Measurements from ENCODE around the gene TBXAS1.
A peak's percentile ranks its signal among the peaks of the same experiment; 100 is the strongest.

The TBXAS1 gene

GRCh38 chr7:140062528-140063299 lies 233.7 kb downstream of the TBXAS1 start, which contains the start of gene PARP12 (continued):
- peak; percentile 71 for TF ChIP-seq ZBTB26 (tag by site-specific recombination; optimal IDR thresholded peaks at IDR 0.05)
- no peak for TF ChIP-seq ZNF623 (tag by site-specific recombination; IDR thresholded peaks at IDR 0.05)
- TF ChIP-seq, protein P1, sequence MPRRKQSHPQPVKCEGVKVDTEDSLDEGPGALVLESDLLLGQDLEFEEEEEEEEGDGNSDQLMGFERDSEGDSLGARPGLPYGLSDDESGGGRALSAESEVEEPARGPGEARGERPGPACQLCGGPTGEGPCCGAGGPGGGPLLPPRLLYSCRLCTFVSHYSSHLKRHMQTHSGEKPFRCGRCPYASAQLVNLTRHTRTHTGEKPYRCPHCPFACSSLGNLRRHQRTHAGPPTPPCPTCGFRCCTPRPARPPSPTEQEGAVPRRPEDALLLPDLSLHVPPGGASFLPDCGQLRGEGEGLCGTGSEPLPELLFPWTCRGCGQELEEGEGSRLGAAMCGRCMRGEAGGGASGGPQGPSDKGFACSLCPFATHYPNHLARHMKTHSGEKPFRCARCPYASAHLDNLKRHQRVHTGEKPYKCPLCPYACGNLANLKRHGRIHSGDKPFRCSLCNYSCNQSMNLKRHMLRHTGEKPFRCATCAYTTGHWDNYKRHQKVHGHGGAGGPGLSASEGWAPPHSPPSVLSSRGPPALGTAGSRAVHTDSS (tag by site-specific recombination; IDR thresholded peaks at IDR 0.05): no peak
- TF ChIP-seq ZNF654 (tag by site-specific recombination; IDR thresholded peaks at IDR 0.05; ENCODE audit: low read depth): no peak
- TF ChIP-seq, protein P2, sequence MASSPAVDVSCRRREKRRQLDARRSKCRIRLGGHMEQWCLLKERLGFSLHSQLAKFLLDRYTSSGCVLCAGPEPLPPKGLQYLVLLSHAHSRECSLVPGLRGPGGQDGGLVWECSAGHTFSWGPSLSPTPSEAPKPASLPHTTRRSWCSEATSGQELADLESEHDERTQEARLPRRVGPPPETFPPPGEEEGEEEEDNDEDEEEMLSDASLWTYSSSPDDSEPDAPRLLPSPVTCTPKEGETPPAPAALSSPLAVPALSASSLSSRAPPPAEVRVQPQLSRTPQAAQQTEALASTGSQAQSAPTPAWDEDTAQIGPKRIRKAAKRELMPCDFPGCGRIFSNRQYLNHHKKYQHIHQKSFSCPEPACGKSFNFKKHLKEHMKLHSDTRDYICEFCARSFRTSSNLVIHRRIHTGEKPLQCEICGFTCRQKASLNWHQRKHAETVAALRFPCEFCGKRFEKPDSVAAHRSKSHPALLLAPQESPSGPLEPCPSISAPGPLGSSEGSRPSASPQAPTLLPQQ (tag by site-specific recombination; IDR thresholded peaks at IDR 0.05): 0 out of 2 replicates have a peak, but pooled peaks have one; percentile 15
- TF ChIP-seq BCL6B (tag by site-specific recombination; IDR thresholded peaks at IDR 0.05): no peak
- no peak for TF ChIP-seq ZNF530 (tag by site-specific recombination; IDR thresholded peaks at IDR 0.05; ENCODE audit: low read depth)
- TF ChIP-seq ZNF426 (tag by site-specific recombination; IDR thresholded peaks at IDR 0.05): no peak
- no peak for TF ChIP-seq ZNF18 (tag by site-specific recombination; IDR thresholded peaks at IDR 0.05)
- TF ChIP-seq ZNF561 (tag by site-specific recombination; IDR thresholded peaks at IDR 0.05; ENCODE audit: borderline replicate concordance): peak; percentile 81; the same call in 1 of the 2 replicates
- peak; percentile 76 for TF ChIP-seq ZNF660 (tag by site-specific recombination; IDR thresholded peaks at IDR 0.05)
- TF ChIP-seq RBAK (tag by site-specific recombination; IDR thresholded peaks at IDR 0.05): no peak
- TF ChIP-seq, protein P3, sequence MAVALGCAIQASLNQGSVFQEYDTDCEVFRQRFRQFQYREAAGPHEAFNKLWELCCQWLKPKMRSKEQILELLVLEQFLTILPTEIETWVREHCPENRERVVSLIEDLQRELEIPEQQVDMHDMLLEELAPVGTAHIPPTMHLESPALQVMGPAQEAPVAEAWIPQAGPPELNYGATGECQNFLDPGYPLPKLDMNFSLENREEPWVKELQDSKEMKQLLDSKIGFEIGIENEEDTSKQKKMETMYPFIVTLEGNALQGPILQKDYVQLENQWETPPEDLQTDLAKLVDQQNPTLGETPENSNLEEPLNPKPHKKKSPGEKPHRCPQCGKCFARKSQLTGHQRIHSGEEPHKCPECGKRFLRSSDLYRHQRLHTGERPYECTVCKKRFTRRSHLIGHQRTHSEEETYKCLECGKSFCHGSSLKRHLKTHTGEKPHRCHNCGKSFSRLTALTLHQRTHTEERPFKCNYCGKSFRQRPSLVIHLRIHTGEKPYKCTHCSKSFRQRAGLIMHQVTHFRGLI (tag by site-specific recombination; IDR thresholded peaks at IDR 0.05): peak; percentile 54; the same call in 1 of the 2 replicates
- TF ChIP-seq, protein P4, sequence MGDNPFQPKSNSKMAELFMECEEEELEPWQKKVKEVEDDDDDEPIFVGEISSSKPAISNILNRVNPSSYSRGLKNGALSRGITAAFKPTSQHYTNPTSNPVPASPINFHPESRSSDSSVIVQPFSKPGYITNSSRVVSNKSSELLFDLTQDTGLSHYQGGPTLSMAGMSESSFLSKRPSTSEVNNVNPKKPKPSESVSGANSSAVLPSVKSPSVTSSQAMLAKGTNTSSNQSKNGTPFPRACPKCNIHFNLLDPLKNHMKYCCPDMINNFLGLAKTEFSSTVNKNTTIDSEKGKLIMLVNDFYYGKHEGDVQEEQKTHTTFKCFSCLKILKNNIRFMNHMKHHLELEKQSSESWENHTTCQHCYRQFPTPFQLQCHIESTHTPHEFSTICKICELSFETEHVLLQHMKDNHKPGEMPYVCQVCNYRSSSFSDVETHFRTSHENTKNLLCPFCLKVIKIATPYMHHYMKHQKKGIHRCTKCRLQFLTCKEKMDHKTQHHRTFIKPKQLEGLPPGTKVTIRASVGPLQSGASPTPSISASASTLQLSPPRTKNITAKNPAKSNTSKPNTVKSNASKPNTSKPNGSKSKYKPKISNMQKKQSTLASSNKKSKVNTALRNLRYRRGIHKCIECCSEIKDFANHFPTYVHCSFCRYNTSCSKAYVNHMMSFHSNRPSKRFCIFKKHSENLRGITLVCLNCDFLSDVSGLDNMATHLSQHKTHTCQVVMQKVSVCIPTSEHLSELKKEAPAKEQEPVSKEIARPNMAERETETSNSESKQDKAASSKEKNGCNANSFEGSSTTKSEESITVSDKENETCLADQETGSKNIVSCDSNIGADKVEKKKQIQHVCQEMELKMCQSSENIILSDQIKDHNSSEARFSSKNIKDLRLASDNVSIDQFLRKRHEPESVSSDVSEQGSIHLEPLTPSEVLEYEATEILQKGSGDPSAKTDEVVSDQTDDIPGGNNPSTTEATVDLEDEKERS (tag by site-specific recombination; IDR thresholded peaks at IDR 0.05): no peak
- no peak for TF ChIP-seq ZNF560 (tag by site-specific recombination; IDR thresholded peaks at IDR 0.05; ENCODE audit: borderline replicate concordance)
- TF ChIP-seq KLF10 (tag by site-specific recombination; IDR thresholded peaks at IDR 0.05): peak; percentile 95
- no peak for TF ChIP-seq ZBTB17 (tag by site-specific recombination; IDR thresholded peaks at IDR 0.05)
- no peak for TF ChIP-seq BCL11B (tag by site-specific recombination; IDR thresholded peaks at IDR 0.05; ENCODE audit: low read depth)
- no peak for TF ChIP-seq ZNF558 (tag by site-specific recombination; IDR thresholded peaks at IDR 0.05)
